Measurements from ENCODE around the gene SHMT2. TPM values are rescaled to one million over a fixed set of nuclear protein-coding genes. Genes with fewer than 3 reads are reported as not detected.
"Not testable (repeated sequence)": the region's sequence is repeated elsewhere in the genome, so short reads cannot be mapped to it uniquely, and the experiment has no call there.

The SHMT2 gene
- total RNA-seq, 1 donor from 2014 or later = 90.2 TPM

DNA sequence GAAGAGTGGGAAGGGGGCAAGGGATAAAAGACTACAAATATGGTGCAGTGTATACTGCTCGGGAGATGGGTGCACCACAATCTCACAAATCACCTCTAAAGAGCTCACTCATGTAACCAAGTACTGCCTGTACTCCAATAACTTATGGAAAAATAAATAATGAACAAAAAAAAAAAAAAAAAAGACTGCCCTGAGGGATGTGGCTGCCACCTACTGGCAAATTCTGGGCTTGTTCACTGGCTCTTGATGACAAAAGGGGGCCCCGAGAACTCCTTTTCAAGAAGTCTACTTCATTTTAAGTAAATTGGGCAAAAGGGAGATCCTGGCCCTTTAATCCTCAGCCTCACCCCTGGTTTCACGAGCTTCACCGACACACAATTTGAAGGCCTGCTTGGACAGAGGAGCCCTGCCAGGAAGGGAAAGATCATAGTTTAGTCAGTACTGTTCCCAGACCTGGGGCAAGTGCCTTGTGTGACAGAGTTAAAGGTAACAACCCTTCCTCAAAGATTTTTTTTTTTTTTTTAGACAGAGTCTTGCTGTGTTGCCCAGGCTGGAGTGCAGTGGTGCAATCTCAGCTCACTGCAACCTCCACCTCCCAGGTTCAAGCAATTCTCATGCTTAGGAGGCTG lies 47.5 kb downstream of the SHMT2 start:
- Mint-ChIP-seq H3K27ac (no peak overlapping the region), H3K4me3 (no peak overlapping the region), H3K9me3 (no peaks in the 10 kb centered on the region), H3K27me3 (ENCODE audit: insufficient read depth, low read depth) (no peaks in the 10 kb centered on the region), H3K36me3 (peaks cover 37% of the 10 kb centered on the region), H3K4me1 (peaks cover 18% of the 10 kb centered on the region)
- H3K9me3 ChIP-seq (ENCODE audit: low read depth) = no peaks in the 10 kb centered on the region
- DNase-seq (ENCODE audit: low spot score) = peak; percentile 46
- no peak overlapping the region for H3K4me2 ChIP-seq
- no peak for TF ChIP-seq EZH2 (IDR thresholded peaks at IDR 0.05)
- TF ChIP-seq CTCF (IDR thresholded peaks at IDR 0.05) = peak; percentile 55
- no peak overlapping the region for H2AFZ ChIP-seq (replicated peaks)
- no peak overlapping the region for H3K4me3 ChIP-seq
- no peaks in the 10 kb centered on the region for H3K36me3 ChIP-seq
- no peaks in the 10 kb centered on the region for H4K20me1 ChIP-seq (ENCODE audit: low read depth)
- H3K9ac ChIP-seq = no peak overlapping the region
- H3F3A ChIP-seq (ENCODE audit: low read depth) = peaks cover 4% of the 10 kb centered on the region
- no peaks in the 10 kb centered on the region for H3K4me1 ChIP-seq
- H3K27me3 ChIP-seq = no peaks in the 10 kb centered on the region
- H3K27ac ChIP-seq = no peak overlapping the region
- no peaks in the 10 kb centered on the region for H3K79me2 ChIP-seq (ENCODE audit: low read depth)

DNA sequence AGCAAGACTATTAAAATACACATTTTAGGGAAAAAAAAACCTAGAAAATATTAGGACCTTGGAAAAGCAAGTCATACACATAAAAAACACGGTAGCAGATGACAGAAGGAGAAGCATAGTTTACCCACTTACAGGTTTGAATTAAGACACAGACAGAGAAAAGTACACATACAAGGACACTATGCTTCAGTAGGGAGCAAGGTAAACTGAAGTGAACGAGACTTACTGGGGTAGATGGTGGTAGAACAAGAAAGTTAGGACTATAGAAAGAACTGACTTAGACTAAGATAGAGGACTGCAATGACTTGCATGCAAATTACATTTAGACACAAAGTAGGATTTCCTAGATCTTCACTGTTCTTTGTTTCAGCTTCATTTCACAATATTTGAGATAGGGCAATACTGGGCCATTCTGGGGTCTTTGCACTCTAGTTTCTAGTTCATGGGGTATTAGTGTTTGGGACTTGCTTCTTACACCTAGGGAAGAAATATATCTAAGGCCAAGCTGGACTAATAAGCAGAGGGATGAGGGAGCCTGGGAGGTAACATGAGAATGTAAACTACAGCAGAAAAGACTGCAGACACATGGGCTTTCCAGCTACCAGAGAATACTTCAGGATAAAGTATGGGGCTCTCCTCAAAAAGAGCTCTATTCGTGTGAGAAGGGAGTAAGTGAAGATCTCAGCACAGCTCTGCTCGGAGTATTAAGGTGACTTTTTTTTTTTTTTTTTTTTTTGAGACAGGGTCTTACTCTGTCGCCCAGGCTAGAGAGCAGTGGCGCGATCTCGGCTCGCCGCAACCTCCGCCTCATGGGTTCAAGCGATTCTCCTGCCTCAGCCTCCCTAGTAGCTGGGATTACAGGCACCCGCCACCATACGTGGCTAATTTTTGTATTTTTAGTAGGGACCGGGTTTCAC lies 49.2 kb downstream of the SHMT2 start:
- Mint-ChIP-seq H3K4me3 (no peak overlapping the region), H3K27ac (no peak overlapping the region), H3K9me3 (no peaks in the 10 kb centered on the region), H3K36me3 (peaks cover 40% of the 10 kb centered on the region), H3K27me3 (ENCODE audit: insufficient read depth, low read depth) (no peaks in the 10 kb centered on the region), H3K4me1 (peaks cover 15% of the 10 kb centered on the region)
- no peak overlapping the region for H3K9ac ChIP-seq
- no peaks in the 10 kb centered on the region for H3K36me3 ChIP-seq
- H2AFZ ChIP-seq (replicated peaks) = no peak overlapping the region
- H4K20me1 ChIP-seq (ENCODE audit: low read depth) = no peaks in the 10 kb centered on the region
- no peak for DNase-seq (ENCODE audit: low spot score)
- no peak overlapping the region for H3K4me3 ChIP-seq
- no peaks in the 10 kb centered on the region for H3K9me3 ChIP-seq (ENCODE audit: low read depth)
- H3K4me2 ChIP-seq = no peak overlapping the region
- H3K4me1 ChIP-seq = no peaks in the 10 kb centered on the region
- H3F3A ChIP-seq (ENCODE audit: low read depth) = peaks cover 4% of the 10 kb centered on the region
- no peaks in the 10 kb centered on the region for H3K79me2 ChIP-seq (ENCODE audit: low read depth)
- no peak overlapping the region for H3K27ac ChIP-seq
- TF ChIP-seq CTCF (IDR thresholded peaks at IDR 0.05) (no peak), EZH2 (IDR thresholded peaks at IDR 0.05) (no peak), EZH2phosphoT487 (IDR thresholded peaks at IDR 0.05) (no peak)
- H3K27me3 ChIP-seq = no peaks in the 10 kb centered on the region

GRCh38 chr12:57280211-57281062 lies 50.9 kb downstream of the SHMT2 start:
- peaks cover 35% of the 10 kb centered on the region for H3K36me3 Mint-ChIP-seq
- TF ChIP-seq EZH2 (IDR thresholded peaks at IDR 0.05) (no peak), CTCF (IDR thresholded peaks at IDR 0.05) (no peak), EZH2phosphoT487 (IDR thresholded peaks at IDR 0.05) (no peak)
- Histone ChIP-seq H3K4me3 (no peak overlapping the region), H3K27me3 (no peaks in the 10 kb centered on the region), H3K4me2 (no peak overlapping the region), H3K9ac (no peak overlapping the region), H3K9me3 (ENCODE audit: low read depth) (no peaks in the 10 kb centered on the region), H4K20me1 (ENCODE audit: low read depth) (no peaks in the 10 kb centered on the region), H3K4me1 (no peaks in the 10 kb centered on the region), H3K36me3 (no peaks in the 10 kb centered on the region), H2AFZ (replicated peaks) (no peak overlapping the region), H3F3A (ENCODE audit: low read depth) (peaks cover 4% of the 10 kb centered on the region), H3K79me2 (ENCODE audit: low read depth) (no peaks in the 10 kb centered on the region), H3K27ac (no peak overlapping the region)
- H3K27me3 Mint-ChIP-seq (ENCODE audit: insufficient read depth, low read depth) = no peaks in the 10 kb centered on the region
- peak overlapping the region; percentile 24 for H3K27ac Mint-ChIP-seq
- H3K4me3 Mint-ChIP-seq = no peak overlapping the region
- DNase-seq (ENCODE audit: low spot score) = no peak
- H3K4me1 Mint-ChIP-seq = peaks cover 15% of the 10 kb centered on the region
- no peaks in the 10 kb centered on the region for H3K9me3 Mint-ChIP-seq

DNA sequence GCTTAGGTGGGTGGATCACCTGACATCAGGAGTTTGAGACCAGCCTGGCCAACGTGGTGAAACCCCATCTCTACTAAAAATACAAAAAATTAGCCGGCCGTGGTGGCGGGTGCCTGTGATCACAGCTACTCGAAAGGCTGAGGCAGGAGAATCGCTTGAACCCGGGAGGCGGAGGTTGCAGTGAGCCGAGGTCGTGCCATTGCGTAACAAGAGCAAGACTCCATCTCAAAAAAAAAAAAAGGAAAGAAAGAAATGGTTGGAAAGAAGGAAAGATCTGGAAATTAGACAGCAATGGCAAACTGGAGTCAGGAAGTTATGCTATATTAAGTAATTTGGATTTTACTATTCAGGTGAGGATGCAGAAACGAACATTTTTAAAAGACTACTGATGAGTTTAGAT lies 52.6 kb downstream of the SHMT2 start:
- not testable (repeated sequence) for H3K27ac ChIP-seq; H3K9me3 ChIP-seq (ENCODE audit: low read depth); H3K27me3 Mint-ChIP-seq (ENCODE audit: insufficient read depth, low read depth); DNase-seq (ENCODE audit: low spot score); H3K9me3 Mint-ChIP-seq; H3K9ac ChIP-seq; H3F3A ChIP-seq (ENCODE audit: low read depth); H3K4me1 ChIP-seq; H3K79me2 ChIP-seq (ENCODE audit: low read depth); H3K4me3 Mint-ChIP-seq; H3K4me2 ChIP-seq; H3K27ac Mint-ChIP-seq; H3K27me3 ChIP-seq; H4K20me1 ChIP-seq (ENCODE audit: low read depth); H3K4me3 ChIP-seq; H2AFZ ChIP-seq (replicated peaks); H3K36me3 ChIP-seq
- Mint-ChIP-seq H3K4me1 (peaks cover 15% of the 10 kb centered on the region), H3K36me3 (peaks cover 36% of the 10 kb centered on the region)
